ENCODE results near the gene DNAJB11.
"Not testable (repeated sequence)": the region's sequence is repeated elsewhere in the genome, so short reads cannot be mapped to it uniquely, and the experiment has no call there.

The DNAJB11 gene

GRCh38 chr3:186620213-186621092, 49.9 kb downstream of the DNAJB11 start:
- DNase-seq: no peak

GRCh38 chr3:186621894-186622650, 51.6 kb downstream of the DNAJB11 start:
- no peak for DNase-seq

- DNase-seq: no peak
Measured at GRCh38 chr3:186622651-186623310, 52.3 kb downstream of the DNAJB11 start.

- no peak for DNase-seq
Measured at GRCh38 chr3:186624598-186624997, 54.1 kb downstream of the DNAJB11 start.

- DNase-seq: no peak
Measured at GRCh38 chr3:186625600-186626042, 55.1 kb downstream of the DNAJB11 start.

GRCh38 chr3:186626254-186626847, 55.8 kb downstream of the DNAJB11 start:
- no peak for DNase-seq

- DNase-seq: no peak
Measured at GRCh38 chr3:186627852-186628414, 57.4 kb downstream of the DNAJB11 start.

GRCh38 chr3:186628756-186629155, 58.2 kb downstream of the DNAJB11 start:
- no peak for DNase-seq

GRCh38 chr3:186630950-186631641, 60.6 kb downstream of the DNAJB11 start:
- no peak for DNase-seq

- DNase-seq: no peak
Measured at GRCh38 chr3:186633481-186633880, 63.0 kb downstream of the DNAJB11 start.

- DNase-seq: not testable (repeated sequence)
Measured at GRCh38 chr3:186634207-186634606, 63.7 kb downstream of the DNAJB11 start.

Data from COR-L47 (cell line).